OCI-LY3 (cell line): ENCODE data around the gene TMC5.

Experiments used
- H2AFZ ChIP-seq: fragments of 200-600, 300-600 bp; shearing (Covaris generic); 2 replicates; pipeline ENCODE4 v1.6.0; 2014; ENCODE audit warnings: antibody characterized with exemption, low read depth, low read length
- H3K27ac ChIP-seq: fragments of 200-600, 300-600 bp; sonication (generic); 2 replicates; pipeline ENCODE4 v1.5.1; 2014; ENCODE audit warnings: mild to moderate bottlenecking, low read length, moderate library complexity, mixed read lengths
- H3K27me3 ChIP-seq: fragments of 200-600, 300-600 bp; sonication (generic); 2 replicates; pipeline ENCODE4 v1.6.1; 2014; ENCODE audit warnings: low read depth, low read length, mixed read lengths
- H3K36me3 ChIP-seq: fragments of 200-600, 300-600 bp; sonication (generic); replicated peaks from 2 replicates; pipeline ENCODE3; 2014; ENCODE audit warnings: low read depth, low read length, mixed read lengths
- H3K4me1 ChIP-seq: fragments of 300-600, 200-600 bp; sonication (generic); 2 replicates; pipeline ENCODE4 v1.6.1; 2014; ENCODE audit warnings: low read length, mixed read lengths
- H3K4me2 ChIP-seq: fragments of 200-600, 300-600 bp; sonication (generic); 2 replicates; pipeline ENCODE4 v1.6.1; 2014; ENCODE audit warnings: low read length, mixed read lengths
- H3K4me3 ChIP-seq: fragments of 300-600, 200-600 bp; sonication (generic); 2 replicates; pipeline ENCODE4 v1.5.1; 2014; ENCODE audit warnings: antibody characterized with exemption, mild to moderate bottlenecking, low read length, moderate library complexity
- H3K79me2 ChIP-seq: fragments of 300-600, 200-600 bp; shearing (Covaris generic); 2 replicates; pipeline ENCODE4 v1.6.1; 2014; ENCODE audit warnings: mild to moderate bottlenecking, low read length, mixed read lengths
- H3K9ac ChIP-seq: fragments of 300-600, 200-600 bp; shearing (Covaris generic); 2 replicates; pipeline ENCODE4 v1.6.0; 2014; ENCODE audit warnings: mild to moderate bottlenecking, low read length, moderate library complexity
- H3K9me3 ChIP-seq: fragments of 200-600, 300-600 bp; shearing (Covaris generic); 2 replicates; pipeline ENCODE4 v1.6.1; 2014; ENCODE audit warnings: low read length, mixed read lengths; ENCODE audit not compliant: insufficient read depth
- H4K20me1 ChIP-seq: fragments of 200-600, 300-600 bp; sonication (generic); 2 replicates; pipeline ENCODE4 v1.6.1; 2016; ENCODE audit warnings: low read length, mixed read lengths; ENCODE audit not compliant: insufficient read depth
- CTCF ChIP-seq: fragments of 200-600, 300-600 bp; sonication (generic); IDR thresholded peaks from 2 replicates; pipeline ENCODE4 v1.5.1; 2014; ENCODE audit warnings: antibody characterized with exemption, low read length, low read depth
- EZH2phosphoT487 ChIP-seq: fragments of 200-600 bp; shearing (Covaris generic); IDR thresholded peaks from 2 replicates; pipeline ENCODE4 v1.6.1; 2018; ENCODE audit warnings: antibody characterized with exemption, mixed run types, low read depth

Gene TMC5

GRCh38 chr16:19522397-19522732 is 104.7 kb downstream of the TMC5 start:
- Histone ChIP-seq H3K27ac (peak overlapping the region; percentile 74), H4K20me1 (no peaks in the 10 kb centered on the region), H3K4me3 (peak overlapping the region; percentile 90), H3K4me2 (peak overlapping the region; percentile 91), H3K27me3 (no peaks in the 10 kb centered on the region), H3K79me2 (peaks cover 66% of the 10 kb centered on the region), H2AFZ (peak overlapping the region; percentile 82), H3K36me3 (peaks cover 7% of the 10 kb centered on the region), H3K9ac (peak overlapping the region; percentile 80), H3K9me3 (no peaks in the 10 kb centered on the region), H3K4me1 (peaks cover 31% of the 10 kb centered on the region)
- TF ChIP-seq CTCF: no peak
- TF ChIP-seq EZH2phosphoT487: no peak

- TF ChIP-seq CTCF: no peak
- TF ChIP-seq EZH2phosphoT487: no peak
- H4K20me1 ChIP-seq: no peaks in the 10 kb centered on the region
- no peaks in the 10 kb centered on the region for H3K9me3 ChIP-seq
- H3K27me3 ChIP-seq: no peaks in the 10 kb centered on the region
- peaks cover 66% of the 10 kb centered on the region for H3K79me2 ChIP-seq
- H3K4me1 ChIP-seq: peaks cover 31% of the 10 kb centered on the region
- H2AFZ ChIP-seq: peak overlapping the region; percentile 82
- H3K36me3 ChIP-seq: peaks cover 9% of the 10 kb centered on the region
- H3K9ac ChIP-seq: peak overlapping the region; percentile 80; the same call in 1 of the 2 replicates
- H3K4me2 ChIP-seq: peak overlapping the region; percentile 91
- H3K4me3 ChIP-seq: peak overlapping the region; percentile 90
- peak overlapping the region; percentile 74 for H3K27ac ChIP-seq
Measured at GRCh38 chr16:19522760-19523159, 105.1 kb downstream of the TMC5 start.

GRCh38 chr16:19523184-19523558 is 105.5 kb downstream of the TMC5 start:
- H3K79me2 ChIP-seq: peaks cover 66% of the 10 kb centered on the region
- H3K9me3 ChIP-seq: no peaks in the 10 kb centered on the region
- peak overlapping the region; percentile 78 for H2AFZ ChIP-seq
- H3K27ac ChIP-seq: peak overlapping the region; percentile 74
- peak overlapping the region; percentile 90; the same call in 1 of the 2 replicates for H3K4me3 ChIP-seq
- H3K27me3 ChIP-seq: no peaks in the 10 kb centered on the region
- H3K4me1 ChIP-seq: peaks cover 31% of the 10 kb centered on the region
- peak overlapping the region; percentile 91 for H3K4me2 ChIP-seq
- H3K9ac ChIP-seq: no peak overlapping the region
- H4K20me1 ChIP-seq: no peaks in the 10 kb centered on the region
- peaks cover 13% of the 10 kb centered on the region for H3K36me3 ChIP-seq
- TF ChIP-seq EZH2phosphoT487: no peak
- TF ChIP-seq CTCF: no peak

- TF ChIP-seq CTCF (no peak), EZH2phosphoT487 (no peak)
- H3K36me3 ChIP-seq: peaks cover 12% of the 10 kb centered on the region
- H3K9me3 ChIP-seq: no peaks in the 10 kb centered on the region
- H3K4me1 ChIP-seq: peaks cover 31% of the 10 kb centered on the region
- H4K20me1 ChIP-seq: no peaks in the 10 kb centered on the region
- H3K79me2 ChIP-seq: peaks cover 60% of the 10 kb centered on the region
- peak within 1 kb of the TSS; percentile 91 for H3K4me2 ChIP-seq
- peak within 1 kb of the TSS; percentile 84 for H3K9ac ChIP-seq
- H3K27ac ChIP-seq: peak within 1 kb of the TSS; percentile 74
- H3K27me3 ChIP-seq: no peaks in the 10 kb centered on the region
- H2AFZ ChIP-seq: peak within 1 kb of the TSS; percentile 82
- H3K4me3 ChIP-seq: peak within 1 kb of the TSS; percentile 91
Measured at GRCh38 chr16:19523559-19524355, 106.1 kb downstream of the TMC5 start, which contains the start of gene CCP110. Gene CCP110 (plus strand): TSS chr16:19523942. CDS start chr16:19527882, 3,940 bp downstream.
